ENCODE measurements around the gene CATSPERZ.

DNA sequence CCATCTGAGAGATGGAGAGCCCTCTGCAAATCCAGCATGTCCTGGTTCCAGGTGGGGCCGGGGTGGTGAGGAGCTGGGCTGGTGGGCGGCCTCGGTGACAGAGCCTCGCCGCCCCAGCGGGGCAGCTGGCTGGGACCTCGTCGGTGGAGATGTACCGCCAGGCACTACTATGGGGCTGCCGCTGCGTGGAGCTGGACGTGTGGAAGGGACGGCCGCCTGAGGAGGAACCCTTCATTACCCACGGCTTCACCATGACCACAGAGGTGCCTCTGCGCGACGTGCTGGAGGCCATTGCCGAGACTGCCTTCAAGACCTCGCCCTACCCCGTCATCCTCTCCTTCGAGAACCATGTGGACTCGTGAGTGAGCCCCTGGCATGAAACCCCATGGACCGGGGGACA is 41.8 kb upstream of the CATSPERZ start:
- TF ChIP-seq POLR2AphosphoS5 (IDR thresholded peaks at IDR 0.05; ENCODE audit: low read depth) (no peak), SPI1 (IDR thresholded peaks at IDR 0.05; ENCODE audit: borderline replicate concordance, low read depth) (no peak)

Measured in HL-60 (cell line).